Midbrain (tissue), 1 donor: ENCODE data around the gene SYNRG.

Experiments
- DNase-seq: peaks from one replicate; lab custom pipeline; 2025; lab: John Stamatoyannopoulos, UW

Gene SYNRG

DNA sequence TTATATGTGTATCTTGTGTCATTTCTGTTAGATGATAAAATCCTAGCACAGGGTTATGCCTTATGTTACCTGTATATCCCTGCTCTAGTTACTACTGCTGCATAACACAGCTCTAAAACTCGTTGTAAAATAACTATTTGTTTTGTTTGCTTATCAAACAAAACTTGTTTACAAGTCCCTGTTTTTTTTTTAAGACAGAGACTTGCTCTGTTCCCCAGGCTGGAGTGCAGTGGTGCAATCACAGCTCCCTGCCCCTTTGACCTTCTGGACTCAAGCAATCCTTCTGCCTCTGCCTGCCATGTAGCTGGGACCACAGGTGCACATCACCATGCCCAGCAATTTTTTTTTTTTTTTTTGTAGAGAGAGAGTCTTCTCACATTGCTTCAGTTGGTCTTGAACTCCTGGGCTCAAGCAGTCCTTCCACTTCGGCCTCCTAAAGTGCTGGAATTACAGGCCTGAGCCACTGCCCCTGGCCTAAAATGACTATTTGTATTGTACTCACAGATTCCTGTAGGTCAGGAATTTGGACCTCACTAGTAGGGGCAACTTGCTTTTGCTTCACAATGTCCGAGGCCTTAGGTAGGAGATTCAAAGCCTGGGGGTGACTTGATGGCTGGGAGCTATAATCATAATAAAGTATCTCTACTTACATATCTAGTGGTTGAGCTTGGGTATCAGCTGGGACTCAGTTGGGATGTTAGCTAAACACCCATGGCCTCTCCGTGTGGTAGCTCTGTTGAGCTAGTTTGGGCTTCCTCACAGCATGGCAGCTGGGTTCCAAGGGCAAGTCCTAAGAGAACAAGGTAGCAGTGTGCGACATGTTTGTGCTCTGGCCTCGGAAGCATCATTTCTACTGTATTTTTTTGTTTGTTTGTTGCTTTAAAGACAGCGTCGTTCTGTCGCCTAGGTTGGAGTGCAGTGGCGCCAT, 106.9 kb downstream of the SYNRG start:
- DNase-seq: no peak

DNA sequence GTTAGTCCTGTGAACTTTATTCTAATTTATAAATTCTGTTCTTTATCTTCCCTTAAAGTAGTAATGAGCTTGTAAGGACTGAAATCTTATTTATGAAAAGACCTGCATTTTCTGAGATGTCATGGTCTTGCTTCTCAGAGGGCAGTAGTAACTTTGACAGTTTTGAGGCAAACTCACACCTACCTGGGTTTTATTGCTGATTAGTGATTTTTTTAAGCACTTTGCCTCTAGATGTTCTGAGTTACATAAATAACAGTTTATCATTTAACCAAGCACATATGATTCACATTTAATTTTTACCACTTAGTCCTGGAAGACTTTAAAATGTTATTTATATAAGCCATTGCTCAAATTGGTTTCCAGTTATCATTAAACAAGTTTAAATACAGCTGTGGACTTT, 108.8 kb downstream of the SYNRG start:
- DNase-seq: no peak

DNA sequence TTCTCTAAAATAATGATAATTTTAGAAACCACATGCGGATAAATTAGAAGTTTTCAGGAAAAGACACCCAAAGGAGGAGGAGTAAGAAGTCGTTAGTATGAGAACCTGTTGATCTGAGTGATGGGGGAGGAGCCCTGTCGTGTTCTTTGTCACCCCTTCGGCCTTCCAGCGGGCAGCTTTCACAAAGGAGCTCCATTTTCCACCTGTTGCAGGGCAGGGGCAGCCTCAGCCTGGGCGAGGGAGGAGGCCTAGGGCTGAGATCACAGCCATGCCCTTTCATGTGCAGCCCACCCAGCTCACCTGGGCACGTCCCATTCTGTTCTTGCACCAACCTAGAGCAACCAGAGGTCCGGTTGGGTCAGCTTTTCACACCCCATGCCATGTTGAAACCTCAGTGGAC, 114.2 kb downstream of the SYNRG start:
- DNase-seq: no peak

DNA sequence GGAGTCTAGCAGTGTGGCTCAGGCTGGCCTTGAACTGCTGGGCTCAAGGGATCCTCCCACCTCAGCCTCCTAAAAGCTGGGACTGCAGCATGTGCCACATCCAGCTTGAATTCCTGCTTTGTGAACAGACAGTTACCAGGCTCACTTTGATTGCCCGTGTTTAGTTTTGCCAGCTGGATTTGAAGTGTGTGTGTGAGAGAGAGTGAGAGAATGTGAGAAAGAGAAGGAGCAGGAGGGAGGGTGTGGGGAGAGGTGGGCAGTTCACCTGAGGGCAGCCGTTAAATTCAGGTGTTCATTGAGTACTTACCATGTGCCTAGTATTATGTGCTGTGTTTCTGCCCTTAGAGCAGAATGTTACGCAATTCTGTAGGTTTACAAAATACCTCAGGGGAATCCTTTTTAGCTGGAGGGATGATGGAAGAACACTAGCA, 114.8 kb downstream of the SYNRG start:
- no peak for DNase-seq

DNA sequence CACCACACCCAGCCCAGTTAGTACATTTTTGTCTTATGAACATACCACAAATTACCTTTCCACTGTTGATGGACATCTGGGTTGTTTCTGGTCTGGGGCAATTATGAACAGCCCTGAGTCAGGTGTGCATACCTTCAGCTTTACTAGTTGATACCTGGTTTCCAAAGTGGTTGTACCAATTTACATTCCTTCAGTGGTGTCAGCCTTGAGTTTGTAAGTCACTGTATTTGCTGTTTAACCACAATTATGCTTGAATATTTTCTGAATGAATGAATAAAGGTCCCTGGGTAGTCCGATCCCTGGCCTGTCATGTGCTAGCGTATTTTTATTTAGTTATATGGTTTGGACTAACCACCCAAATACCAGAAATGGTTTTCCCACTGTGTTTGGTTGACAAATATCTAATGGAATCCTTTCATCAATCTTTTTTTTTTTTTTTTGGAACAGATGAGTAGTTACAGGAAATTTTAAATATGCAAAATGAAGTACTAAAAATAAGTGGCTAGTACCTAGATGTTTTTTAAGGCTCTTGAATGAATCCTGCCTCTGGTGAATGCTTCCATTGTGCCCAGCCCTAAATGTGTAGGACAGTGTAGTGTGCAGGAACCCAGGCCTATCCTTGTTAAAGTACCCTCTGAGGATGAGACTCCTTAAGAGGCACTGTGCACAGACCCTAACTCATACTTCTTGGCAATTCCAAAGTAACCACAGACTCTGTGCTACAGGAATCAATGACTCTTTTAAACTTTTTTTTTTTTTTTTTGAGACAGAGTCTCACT, 115.8 kb downstream of the SYNRG start:
- DNase-seq: no peak

DNA sequence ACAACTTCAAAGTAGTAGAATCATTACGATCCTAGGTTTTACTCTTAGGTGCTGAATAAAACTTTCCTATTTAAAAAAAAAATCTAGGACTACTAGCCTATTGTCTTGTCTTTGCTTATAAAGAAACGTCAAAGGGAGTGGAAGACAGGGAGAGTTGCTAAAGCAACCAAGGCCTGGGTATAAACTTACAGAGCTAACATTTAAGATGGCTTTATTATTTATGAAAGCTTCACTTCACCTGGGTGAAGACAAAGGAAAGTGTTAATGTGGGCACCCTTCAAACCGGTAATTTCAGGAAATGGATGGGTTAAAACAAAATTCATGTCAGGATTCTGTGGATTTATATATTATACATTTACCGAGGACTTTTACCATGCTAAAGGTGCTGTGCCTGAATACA, 117.1 kb downstream of the SYNRG start:
- no peak for DNase-seq

DNA sequence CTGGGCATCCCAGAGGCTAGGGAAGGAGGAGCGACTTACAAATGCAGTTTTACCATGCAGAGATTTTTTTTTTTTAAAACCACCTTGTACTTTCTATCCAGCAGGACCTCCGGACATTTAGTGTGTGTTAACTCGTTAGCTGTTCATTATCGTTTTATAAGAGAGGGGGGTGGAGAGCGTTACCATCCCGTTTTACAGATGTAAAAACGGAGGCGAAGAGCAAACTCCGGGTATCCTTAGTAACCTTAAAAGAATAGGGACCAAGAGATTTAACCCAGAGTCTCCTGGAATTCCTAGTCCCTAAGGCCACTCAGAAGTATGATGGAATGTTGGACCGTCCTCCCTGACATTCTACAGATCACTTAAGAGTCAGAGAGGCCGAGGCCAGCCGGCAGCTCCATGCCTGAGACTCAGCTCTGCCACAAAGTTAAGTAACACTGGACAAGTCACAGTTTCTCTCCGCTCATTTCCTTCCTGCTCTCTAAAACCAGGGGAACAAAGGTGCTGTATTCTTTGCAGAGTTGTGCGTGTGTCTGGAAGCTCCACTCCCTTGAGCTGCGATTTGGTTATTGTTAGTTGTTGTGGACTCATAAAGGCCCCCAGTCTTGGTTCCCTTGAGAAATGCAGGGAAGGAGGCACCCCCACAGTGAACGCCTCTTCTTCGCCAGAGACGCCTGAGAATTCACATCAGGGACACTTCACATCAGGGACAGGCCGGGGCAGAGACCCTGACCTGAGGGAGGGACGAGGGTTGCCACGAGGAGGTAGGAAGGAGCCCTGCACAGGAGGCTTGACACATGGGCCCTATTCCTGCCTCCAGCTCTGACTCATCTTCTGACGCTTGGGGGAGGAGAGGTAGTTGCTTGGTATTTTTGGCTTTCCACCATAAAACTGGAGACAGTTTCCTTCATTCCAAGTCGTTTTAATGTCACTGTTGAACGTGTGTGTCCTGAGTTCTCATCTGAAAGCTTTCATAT, 118.3 kb downstream of the SYNRG start:
- DNase-seq: no peak

DNA sequence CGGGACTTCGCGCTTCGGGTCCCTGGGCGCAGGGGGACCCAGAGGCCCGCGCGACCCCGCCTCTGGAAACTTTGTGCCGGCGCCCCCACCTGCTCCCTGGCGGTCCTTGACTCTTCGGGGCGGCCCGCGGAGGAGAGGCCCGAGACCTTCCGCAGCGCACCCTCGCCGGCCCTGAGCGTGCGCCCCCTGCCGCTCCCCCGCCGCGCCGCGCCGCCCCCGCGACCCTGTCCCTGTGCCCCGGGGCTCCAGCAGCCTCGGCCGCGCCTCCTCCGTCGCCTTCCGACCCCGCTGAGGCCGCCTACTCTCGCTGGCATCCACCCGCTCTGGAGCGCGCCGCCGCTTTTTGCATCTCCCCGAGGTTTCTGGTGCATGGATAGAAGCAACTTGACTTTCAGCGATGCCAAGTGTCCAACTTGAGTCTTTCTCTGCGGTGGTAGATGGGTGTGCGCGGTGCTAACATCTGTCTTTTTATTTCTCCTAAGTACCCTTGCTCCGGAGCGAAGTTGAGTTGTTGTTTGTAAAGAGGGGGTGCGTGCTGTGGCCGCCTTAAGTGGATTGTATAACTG, 119.1 kb downstream of the SYNRG start:
- no peak for DNase-seq

DNA sequence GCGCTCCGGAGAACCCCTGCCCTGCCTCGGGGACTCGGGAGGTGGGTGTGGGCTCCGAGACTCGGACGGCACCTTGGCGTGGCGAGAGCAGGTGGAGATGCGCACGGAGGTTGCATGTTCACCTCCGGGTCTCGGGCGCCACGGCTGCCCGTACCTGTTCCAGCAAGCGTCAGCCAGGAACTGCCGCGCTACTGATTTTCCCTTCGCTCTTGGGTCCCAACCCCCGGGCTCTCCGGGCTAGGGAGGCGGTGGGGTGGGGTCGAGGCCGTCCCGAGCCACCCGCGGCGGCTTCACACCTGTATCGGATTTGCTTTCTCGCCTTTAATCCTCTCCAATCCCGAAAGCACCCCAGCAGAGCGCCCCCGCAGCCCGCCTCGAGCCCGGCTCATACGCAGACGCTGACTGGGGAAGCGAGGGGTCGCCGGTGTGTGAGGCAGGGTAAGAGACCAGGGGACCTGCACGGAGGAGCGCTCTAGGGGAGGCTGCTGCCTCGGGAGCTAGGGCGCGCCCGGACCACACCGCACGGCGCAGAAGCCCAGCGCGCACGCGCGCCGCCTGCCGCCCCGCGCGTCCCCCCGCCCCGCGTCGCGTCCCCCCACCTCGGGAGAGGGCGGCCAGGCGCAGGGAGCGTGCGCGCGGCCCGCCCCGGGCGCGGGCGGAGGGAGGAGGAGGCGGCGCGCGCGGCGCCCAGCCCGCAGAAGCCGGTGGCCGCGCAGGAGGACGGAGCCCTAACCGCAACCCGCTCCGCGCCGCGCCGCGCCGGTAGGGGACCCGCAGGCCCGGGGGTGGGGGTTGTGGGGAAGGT, 119.8 kb downstream of the SYNRG start, which contains the start of gene DUSP14:
DUSP14 (plus strand) TSS at position 695 of the 805 bp plus-strand sequence. CDS start 22,382 bp downstream, outside the sequence.
- peak; percentile 88 for DNase-seq

DNA sequence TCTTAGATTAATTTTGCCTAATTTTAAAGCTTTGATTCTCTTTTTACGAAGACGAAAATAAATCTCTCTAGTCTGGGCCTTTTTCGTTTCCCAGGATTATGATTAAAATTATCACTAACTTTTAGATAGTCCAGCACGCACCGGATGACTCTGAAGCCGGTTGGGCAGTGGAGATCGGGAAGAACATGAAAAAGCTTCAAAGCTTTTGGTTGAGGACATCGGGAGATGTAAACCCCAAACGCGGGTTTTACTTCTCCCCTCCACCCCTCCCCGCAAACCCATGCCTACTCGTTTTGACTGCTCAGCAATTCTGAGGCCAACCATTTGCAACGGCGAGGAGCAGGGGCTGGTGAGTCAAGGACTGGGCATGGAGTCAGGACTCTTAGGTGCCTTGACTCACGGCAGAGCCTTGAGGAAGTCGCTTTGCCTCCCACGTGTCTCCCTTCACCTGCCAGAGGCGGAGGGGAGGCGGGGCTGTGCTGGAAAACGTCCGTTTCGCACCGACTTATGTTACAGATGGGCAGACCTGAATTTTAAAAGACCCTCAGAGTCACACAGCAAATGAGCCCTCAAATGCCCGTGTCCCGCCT, 120.5 kb downstream of the SYNRG start:
- DNase-seq: peak; percentile 39

DNA sequence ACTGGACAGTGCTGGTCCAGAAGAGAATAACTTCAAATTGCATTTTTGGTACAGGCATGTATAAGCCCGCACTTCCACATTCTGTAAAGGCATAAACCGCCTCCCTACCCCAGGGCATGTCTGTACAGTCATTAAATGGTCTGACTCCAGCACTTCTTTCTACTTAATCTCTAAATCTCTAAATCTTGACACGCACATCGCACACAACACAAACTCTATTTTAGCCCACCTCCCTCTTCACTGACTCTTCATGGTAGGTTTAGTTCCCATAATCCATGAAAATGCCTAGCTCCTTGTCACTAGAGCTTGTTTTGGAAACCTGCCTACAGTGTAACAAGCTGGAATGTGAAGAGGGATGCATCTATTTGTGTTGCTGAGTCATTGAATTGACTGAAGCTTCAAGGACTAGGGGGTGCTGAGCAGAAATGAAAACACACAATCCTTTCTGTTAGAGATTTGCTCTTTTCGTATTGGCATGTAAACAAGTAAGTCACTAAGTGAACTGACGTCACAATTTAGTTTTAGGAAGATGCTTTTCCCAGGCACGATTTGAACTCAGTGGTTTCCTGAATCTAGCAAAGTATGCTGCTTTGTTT, 121.1 kb downstream of the SYNRG start:
- no peak for DNase-seq

DNA sequence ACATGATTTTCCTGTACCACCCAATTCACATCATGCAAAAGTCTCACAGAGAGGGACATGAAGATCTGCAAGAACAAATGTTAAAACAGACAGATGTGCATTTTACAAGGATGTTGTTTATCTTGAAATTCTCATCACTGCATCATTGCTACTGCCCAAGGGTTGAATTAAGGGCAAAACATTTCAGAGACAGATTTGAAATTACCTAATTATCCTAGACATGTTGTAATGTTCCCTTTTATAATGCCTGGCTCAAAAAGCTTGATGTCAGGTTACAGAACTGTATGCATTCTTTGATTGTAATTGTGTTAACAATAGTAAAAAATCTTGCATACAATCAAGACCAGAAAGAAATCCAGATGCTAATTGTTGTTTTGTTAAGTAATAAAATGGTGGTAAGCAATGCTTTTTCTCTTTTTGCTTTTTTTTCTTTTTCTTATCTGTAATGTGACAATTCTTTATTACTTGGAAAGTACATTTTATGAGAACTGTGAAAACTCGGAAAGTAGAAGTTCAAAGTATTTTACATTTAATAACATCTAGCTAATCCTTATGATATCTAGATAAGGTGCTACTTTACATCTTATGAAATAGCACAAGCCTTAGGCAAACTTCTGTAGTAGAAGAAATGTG, 123.2 kb downstream of the SYNRG start:
- no peak for DNase-seq

DNA sequence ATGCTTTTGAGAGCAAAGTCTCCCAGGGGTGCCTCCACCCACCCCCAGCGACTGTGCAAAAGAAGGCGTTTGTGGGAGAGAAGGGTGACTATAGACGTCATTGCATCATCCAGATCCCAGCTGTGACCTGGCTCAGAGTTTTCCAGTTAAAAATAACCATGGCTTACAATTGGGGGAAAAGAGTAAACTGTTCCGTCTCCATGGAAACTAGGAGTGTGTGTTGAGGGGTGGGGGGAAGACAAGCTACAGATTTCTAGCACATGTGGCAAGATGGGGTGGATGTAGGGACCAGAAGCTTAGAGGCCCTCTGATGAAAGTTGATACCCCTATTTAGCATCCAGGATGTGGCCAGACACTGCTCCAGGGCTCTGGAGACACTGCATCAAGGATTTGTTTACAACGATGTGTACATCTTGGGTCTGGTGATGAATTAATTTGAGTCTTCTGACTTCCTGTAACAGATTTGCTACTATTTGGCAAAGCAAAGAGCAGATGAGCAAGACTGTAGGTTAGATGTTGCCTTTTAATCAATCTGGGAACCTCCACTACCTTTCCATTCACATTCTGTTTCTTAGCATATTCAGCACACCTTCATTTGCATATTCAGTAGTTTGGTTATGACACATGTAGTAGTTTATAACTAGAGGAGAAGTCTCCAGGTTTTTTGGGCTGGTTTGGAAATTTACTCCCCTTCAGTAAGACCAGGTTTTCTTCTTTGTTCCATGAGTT, 125.7 kb downstream of the SYNRG start:
- no peak for DNase-seq

DNA sequence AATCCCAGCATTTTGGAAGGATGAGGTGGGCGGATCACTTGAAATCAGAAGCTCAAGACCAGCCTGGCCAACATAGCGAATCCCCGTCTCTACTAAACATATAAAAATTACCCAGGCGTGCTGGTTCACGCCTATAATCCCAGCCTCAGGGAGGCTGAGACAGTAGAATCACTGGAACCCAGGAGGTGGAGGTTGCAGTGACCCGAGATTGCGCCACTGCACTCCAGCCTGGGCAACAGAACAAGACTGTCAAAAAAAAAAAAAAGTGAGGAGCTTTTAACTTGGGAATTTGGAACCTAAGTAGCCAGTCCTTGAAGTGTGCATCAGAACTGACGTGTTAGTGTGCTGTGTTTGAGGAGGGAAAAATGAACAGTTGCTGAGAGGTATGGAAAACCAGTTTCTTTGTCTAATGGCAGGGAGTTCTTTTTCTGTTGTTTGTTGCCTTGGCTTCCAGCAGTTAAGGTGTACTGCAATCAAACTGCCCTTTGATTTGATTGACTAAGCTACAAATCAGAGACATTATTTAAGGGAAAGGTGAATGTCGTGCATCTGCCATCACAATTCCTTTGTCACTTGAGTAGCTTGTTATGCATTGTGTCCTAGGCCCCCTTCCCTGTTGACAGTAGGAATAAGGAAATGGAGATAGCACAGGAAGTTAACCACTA, 128.1 kb downstream of the SYNRG start:
- no peak for DNase-seq

DNA sequence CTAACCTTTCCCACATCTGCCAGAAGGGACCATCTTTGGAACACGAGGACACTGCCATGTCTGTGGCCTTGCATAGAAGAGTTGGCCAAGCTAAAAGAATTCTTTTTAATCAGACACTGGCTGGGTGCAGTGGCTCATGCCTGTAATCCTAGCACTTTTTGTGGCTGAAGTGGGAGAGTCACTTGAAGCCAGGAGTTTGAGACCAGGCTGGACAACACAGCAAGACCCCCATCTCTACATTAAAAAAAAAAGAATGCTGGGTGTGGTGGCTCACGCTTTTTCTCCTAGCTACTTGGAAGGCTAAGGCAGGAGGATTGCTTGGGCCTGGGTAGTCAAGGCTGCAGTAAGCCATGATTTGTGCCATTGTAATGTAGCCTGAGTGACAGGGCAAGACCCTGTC, 128.8 kb downstream of the SYNRG start:
- DNase-seq: no peak

DNA sequence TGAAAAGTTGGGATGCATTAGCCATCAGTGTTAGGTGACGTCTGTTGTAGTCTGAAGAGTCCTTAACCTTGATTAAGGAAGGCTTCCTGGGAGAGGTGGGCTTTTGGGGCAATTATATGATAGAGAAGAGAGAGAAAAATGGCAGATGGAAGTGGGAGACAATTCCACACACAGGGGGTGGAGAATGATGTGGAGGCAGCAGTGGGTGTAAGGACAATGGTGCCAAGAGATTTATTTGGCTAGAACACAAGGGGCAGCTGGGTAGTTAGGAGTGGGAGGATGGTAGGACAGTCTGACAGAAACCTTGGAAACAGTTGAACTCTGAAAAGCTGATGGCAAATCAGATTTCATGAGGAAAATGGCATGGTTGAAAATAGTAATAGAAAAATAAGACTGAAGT, 130.2 kb downstream of the SYNRG start:
- no peak for DNase-seq

DNA sequence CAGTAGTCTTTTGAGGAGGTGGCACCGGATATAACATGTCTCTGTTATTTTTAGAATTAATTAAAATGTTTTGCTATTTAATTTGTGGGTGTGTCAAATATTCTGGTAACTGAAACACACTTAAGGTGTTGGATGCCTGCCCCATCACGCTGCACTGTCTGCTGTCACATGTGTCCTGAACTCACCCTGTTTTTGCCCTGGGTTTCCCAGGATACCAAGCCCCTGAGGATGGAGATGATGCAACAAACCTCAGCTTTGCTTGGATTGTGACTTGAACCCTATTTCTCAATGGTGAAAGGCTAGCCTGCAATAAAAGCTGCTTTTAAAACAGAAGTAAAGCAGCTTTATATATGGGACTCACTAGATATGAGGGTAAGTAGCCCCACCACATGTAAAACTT, 131.0 kb downstream of the SYNRG start:
- no peak for DNase-seq
